Measurements from ENCODE around the gene BNIP2.

The BNIP2 gene

GRCh38 chr15:59618406-59618805, 70.7 kb downstream of the BNIP2 start:
- no peak for DNase-seq

GRCh38 chr15:59616379-59616778, 72.7 kb downstream of the BNIP2 start:
- DNase-seq: peak; percentile 90

- no peak for DNase-seq
Observed at GRCh38 chr15:59615661-59616060, 73.5 kb downstream of the BNIP2 start.

GRCh38 chr15:59614153-59614552, 75.0 kb downstream of the BNIP2 start:
- no peak for DNase-seq

GRCh38 chr15:59611276-59612260, 77.6 kb downstream of the BNIP2 start, which contains the start of gene GCNT3:
Gene GCNT3, plus strand, starts transcription at chr15:59611783. Its CDS starts 6,456 bp downstream, at chr15:59618239.
- DNase-seq: peak; percentile 94

- DNase-seq: peak; percentile 5
Observed at GRCh38 chr15:59609730-59610712, 79.1 kb downstream of the BNIP2 start.
